Stomach (tissue), 4 donors: ENCODE results near the gene INSIG2.

ENCODE experiments used
- CTCF ChIP-seq, 7 experiments: fragments of 450-650 bp in 4 of 7; fragments of 200-600 bp in 3 of 7; sonication (generic) in 3 of 7; IDR thresholded peaks; one replicate each; pipeline ENCODE4 v1.5.1; 2016 to 2019; ENCODE audit warnings: antibody characterized with exemption in 7 of 7, control low read depth in 2 of 7, mild to moderate bottlenecking in 1 of 7
- EP300 ChIP-seq: sonication (generic); formaldehyde crosslinking; IDR thresholded peaks from one replicate; pipeline ENCODE4 v1.6.1; 2017; ENCODE audit warnings: antibody characterized with exemption
- POLR2A ChIP-seq, 4 donors: fragments of 450-650 bp; IDR thresholded peaks; one replicate each; pipeline ENCODE4 v1.6.1; 2016; ENCODE audit warnings: antibody characterized with exemption in 4 of 4, control low read depth in 2 of 4, mild to moderate bottlenecking in 1 of 4, moderate library complexity in 1 of 4
- POLR2AphosphoS5 ChIP-seq, 3 donors: sonication (generic); formaldehyde crosslinking; IDR thresholded peaks; one replicate each; pipeline ENCODE4 v1.6.1; 2016; ENCODE audit warnings: antibody characterized with exemption in 3 of 3

GRCh38 chr2:118124288-118124891 is 36.1 kb downstream of the INSIG2 start:
- TF ChIP-seq POLR2A (IDR thresholded peaks at IDR 0.05) = no peak
- no peak for TF ChIP-seq CTCF (IDR thresholded peaks at IDR 0.05)
- TF ChIP-seq POLR2AphosphoS5 (IDR thresholded peaks at IDR 0.05) = no peak
- no peak for TF ChIP-seq EP300
